HG03039 (cell line): Measurements from ENCODE around the gene CSMD2.

Experiments
- ATAC-seq: cut with Tn5 transposase; IDR thresholded peaks from one replicate; pipeline ENCODE4 v1.9.1; 2021; ENCODE audit warnings: mild to moderate bottlenecking, moderate library complexity; ENCODE audit not compliant: unreplicated experiment

The CSMD2 gene

DNA sequence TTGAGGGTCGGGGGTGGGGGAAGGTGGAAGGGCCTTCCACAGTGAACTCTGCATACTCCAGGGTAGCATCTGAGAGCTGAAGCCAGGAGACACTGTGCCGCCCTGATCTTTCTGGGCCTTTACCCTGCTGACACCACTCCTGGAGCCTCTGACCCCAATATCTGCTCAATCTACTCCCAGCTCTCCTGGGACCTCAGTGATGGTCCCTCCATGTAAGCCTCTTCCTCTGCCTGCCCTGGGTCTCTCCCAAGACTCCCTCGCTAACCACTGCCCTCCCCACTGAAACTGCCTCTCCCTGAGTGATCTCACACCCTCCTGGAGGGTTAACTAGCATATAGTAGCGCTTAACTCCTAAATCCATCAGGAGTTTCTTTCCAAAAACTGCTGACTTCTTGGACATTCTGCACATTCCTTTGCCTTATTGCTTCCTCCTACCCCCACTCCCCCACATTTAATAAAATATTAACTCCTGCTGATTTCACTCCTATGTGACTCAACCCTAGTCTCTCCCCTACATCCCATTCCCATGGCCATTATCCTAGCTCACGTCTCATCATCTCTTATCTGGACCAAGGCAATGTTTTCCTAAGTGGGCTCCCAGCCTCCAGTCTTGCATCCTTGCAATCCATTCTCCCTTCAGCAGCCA lies 155.6 kb downstream of the CSMD2 start:
- no peak for ATAC-seq

DNA sequence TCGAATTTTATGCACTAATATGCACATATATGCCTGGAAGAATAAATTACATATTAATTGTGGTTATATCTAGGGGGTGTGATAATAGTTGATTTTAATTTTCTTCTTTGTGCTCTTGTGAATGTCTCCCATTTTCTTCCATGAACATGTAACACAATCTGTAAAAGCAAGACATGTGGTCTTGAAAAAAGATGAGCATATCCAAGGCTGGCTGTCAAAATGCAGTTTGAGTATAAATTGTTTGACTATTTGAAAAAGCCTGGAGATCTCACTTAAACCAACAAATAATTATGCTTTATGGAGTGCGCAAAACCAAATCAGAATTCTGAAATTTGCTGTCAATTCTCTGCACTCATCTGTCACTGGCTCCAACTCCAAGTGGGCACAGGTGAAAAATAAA lies 157.3 kb downstream of the CSMD2 start:
- no peak for ATAC-seq

DNA sequence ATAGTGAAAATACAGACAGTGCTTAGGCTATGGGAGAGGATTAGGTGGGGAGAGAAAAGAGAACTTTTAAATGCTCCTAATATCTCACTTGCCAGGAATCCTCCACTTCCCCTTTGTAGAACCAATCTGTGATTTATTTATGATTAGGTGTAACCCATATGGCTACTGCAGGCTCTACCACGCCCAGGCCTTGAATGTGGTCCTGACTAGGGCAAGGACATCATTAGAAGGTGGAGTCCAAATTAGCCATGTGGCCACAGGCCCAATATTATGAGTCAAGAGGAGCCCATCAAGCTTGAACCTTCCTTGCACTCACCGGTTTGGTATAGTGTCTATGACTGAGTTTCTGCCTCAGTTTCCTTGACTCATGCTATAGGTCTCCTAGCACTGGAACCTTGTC lies 159.7 kb downstream of the CSMD2 start:
- no peak for ATAC-seq

DNA sequence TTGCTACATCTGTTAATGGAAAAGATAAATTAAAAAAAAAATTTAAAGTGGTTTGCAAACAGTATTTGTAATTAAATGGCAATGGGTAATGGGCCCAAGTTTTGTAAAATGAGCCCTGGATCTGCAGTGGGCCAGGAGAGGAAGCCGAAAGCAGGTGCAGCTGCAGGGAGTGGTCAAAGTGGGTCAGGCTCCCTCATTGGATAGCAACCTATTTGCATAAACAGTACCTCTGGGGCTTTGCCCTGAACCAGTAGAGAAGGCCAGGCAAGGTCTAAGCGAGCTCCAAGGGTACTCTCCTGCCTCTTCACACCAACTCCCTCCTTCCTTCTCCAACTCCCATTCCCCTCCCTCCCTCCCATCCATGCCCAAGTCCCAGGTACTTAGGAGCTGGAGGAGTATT lies 162.2 kb downstream of the CSMD2 start:
- ATAC-seq = no peak

DNA sequence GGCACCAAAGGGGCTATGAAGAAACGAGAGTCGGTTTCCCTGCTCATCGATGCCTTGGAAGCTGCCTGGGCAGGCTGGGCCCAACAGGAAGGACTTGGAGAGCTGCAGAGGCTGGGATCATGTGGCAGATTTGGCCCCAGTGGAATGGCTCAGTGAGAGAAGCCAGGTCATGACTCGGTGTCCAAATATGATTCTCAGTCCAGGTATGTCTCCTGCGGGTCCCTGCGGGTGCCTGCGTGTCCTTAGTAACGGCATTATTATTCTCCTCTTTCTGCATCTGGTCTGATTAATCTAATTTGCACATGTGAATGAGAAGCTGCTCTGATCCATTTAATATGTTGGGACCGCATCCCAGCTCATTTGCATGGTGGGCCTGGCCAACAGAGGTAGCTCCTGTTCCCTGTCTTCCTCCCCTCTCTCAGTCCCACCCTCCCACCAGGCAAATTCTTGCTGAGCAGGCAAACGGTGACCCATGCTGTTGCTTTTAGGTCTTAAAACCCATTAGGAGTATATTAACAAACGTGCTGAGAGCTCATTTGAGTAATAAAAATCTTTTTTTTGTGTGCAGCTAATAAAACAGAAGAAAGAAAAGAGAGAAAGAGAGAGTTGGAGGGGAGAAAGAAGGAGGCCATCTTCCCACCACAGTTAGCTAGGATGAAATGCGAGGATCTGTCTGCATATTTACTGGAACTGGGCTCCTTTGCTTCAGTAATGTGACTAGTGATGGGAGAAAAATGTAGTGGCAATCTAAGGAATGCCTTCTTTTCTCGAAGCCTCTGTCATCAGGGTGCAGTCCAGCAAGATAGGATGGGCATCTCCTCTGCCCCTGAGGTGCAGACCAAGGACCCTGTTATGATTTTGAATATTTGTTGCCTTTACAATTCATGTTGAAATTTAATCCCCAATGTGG lies 167.6 kb downstream of the CSMD2 start:
- ATAC-seq = no peak

DNA sequence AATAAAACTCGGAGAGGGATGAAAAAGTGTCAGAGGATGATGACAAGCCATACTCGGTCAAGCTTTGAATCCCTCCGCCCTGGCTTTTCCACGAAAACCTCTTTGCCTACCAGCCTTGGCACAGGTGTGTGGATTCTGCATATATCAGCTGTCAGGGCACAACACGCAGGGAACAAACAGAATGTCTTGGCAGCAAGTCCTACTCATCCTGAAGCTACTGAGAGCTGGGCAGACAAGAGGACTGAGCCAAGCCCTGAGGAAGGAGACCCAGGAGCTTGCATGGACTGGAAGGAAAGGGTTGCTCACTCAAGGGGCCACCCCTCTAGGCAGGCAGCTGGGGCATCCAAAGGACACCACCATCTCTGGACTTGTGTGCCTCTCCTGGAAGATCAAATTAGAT lies 168.7 kb downstream of the CSMD2 start:
- no peak for ATAC-seq

DNA sequence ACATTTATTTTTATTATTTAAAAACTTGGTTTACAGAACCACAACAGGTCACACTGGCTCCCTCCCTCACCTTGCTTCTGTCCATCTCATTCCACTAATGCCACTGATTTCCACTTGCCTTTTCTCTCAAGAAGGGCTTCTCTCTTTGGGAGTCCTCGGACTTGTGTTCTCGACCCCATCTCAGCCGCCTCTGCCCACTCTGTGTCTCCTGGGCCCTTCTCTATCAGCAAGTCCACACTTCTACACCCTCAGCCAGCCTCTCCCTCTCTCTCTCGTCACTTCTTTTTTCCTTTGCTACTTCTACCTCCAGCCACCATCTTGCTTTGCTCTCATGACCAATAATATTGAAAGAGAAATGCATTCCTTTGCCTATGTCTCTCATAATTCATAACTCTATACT lies 171.7 kb downstream of the CSMD2 start:
- no peak for ATAC-seq

DNA sequence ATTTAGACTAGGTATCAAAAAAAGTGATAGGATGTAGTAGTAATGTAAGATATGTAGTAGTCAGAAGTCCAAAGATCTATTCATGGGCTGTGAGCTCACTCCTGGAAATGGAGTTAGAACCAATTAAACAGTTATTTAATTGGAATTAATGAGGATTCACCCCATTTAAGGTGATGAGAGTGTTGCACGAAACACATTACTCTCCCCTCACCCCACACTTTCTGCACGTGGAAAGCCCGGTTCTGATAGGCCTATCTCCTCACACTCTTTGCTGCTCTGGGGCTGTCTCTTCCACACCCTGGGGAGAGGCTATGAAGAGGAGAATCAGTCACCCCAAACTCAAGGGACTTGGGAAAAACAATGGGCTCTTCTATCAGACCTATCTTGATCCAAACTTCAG lies 174.7 kb downstream of the CSMD2 start:
- no peak for ATAC-seq

DNA sequence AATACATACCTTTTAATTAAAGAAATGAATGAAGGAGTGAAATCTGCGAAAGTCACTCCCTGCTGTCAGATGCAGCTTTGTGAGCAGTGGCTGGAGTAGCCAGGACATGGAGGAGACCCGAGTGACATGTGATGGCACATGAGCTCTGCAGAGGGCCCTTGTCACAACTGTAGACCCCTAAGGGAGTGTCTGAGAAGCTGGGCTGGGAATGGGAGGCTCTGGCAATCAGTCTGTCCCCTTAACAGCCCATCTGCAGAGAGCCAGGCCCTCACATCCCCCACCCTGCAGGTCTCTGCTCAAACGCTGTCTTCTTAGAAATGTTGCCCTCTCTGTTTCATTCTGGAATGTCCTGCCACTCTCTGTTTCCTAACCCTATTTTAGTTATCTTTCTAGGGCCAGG lies 176.9 kb downstream of the CSMD2 start:
- no peak for ATAC-seq

DNA sequence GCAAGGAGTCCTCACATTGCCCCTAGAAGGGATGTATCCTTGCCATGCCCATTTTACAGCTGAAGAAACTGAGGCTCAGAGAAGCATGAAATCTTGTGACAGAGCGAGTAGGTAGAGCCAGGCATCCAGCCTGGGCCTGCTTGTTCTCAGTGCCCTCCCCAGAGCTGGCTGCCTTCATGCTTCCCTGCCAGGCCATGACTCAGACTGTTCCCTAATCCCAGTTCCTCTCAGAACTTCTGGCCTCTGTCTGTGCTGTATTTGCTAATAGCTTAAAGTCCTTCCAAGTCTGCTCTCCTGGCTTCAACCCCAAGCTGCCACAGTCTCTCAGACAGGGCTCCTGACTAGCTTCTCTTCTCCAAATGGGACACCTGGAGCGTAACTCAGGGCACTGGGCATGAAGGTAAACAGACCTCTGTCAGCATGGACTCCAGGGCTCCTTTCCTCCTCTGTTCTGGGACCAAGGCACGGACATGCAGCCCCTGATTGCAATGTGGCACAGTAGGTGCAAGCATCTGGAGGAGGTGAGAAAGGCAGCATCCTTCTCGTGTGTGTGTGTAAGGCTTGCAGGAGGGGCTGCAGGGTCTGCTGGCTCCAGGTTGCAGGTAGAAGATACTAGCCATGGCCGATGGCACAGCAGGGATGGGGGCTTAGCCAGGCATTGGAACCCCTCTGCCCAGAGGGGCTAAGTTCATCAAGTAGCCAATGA lies 178.5 kb downstream of the CSMD2 start:
- ATAC-seq = no peak

DNA sequence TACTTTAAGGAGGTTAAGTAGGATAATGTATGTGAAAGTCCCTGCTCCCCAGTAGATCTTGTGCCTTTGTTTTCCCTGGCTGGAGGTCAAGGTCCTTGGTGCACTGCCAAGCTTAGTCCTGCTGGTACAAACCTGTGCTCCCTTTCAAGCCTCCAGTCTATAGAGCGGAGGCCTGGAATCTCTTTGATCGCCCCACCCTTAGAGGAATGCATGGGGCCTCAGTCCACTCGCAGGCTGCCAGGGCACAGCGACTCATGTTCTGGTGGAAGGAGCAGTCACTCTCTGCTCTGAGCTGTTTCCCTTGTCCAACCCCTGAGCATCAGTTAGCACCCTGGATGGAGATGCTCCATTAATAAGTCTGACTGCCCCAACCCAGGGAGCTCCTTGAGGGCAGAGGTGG lies 179.4 kb downstream of the CSMD2 start:
- no peak for ATAC-seq

DNA sequence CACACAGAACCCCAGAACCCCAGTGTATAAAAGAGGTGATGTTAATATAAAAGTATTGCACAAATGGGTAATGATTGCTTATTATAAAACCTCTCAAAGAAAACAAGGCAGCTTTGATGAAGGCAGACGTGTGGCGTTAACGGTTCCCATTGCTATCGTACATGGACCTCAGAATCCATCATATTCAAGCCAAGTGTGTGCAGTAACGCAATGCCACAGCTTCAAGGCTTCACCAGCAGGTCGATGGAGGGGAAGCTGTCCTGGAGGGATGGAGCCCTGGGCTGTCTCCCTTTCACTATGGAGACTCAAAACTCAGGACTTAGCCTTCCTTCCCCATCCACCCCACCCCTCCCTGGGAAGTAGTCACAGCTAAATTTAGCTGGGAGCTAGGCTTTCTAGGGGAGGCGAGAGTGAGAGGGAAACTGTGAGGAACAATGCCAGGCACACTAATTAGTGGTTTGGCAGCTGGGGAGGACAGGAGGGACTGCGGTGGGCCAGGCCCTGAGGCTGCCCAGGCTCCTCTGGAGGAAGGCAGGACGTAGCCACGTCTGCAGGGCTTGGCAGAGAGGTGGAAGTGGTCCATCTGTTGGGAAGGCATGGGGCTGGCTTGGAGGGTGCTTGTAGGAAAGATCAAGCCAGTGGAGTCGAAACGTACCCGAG lies 180.0 kb downstream of the CSMD2 start:
- ATAC-seq = no peak

DNA sequence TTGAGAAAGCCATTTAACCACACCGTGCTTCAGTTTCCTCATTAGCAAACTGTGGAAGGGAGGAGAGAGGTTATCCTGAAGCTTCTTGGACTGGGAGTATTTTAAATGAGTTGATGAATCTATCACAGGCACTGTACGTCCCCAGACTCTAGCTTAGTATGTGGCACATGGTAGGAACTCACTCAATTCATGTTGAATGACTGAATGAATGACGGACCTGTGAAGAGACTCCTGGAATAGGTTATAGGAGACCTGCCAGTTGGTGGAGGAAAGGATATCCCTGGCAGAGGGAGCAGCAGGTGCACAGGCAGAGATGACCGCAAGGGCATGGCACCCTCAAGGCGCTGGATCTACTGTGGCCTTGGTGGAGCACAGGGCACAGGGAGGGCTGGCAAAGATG lies 182.6 kb downstream of the CSMD2 start:
- ATAC-seq = no peak

DNA sequence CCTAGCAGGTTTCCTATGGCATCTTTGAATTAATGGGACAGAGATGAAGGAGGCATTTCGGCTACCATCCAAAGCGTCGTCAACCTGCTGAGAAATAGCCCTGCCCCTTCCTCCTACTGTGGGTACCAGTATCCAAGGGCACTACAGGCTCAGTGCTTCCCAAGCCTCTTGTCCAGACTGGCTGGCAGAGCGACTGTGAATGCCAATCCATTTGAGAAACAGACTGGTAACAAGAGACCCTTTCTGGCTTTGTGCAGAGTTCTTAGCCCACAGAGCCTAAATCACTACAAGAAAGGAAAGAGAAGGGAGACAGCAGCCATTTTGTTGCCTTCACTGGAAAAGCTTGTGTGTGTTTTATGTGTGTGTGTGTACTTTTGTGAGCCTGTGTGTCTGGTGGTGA lies 185.7 kb downstream of the CSMD2 start:
- ATAC-seq = no peak

DNA sequence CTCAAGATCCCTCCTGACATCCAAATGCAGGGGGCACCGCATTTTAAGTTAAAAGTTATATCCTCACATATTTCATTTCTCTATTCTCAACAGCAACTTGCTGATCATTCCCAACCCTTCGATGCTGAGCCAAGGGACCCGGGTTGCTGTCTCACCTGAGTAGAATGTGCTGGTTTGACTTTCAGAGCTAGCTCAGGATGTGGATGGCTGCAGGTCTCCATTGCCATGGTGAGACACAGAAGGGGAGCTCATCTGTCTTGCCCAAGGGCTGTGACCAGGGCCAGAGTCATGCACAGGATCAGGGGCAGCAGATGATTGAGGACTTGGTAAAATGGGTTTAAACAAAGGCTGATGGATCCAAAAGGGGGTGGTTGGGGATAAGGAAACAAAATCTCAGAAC lies 189.1 kb downstream of the CSMD2 start:
- no peak for ATAC-seq

DNA sequence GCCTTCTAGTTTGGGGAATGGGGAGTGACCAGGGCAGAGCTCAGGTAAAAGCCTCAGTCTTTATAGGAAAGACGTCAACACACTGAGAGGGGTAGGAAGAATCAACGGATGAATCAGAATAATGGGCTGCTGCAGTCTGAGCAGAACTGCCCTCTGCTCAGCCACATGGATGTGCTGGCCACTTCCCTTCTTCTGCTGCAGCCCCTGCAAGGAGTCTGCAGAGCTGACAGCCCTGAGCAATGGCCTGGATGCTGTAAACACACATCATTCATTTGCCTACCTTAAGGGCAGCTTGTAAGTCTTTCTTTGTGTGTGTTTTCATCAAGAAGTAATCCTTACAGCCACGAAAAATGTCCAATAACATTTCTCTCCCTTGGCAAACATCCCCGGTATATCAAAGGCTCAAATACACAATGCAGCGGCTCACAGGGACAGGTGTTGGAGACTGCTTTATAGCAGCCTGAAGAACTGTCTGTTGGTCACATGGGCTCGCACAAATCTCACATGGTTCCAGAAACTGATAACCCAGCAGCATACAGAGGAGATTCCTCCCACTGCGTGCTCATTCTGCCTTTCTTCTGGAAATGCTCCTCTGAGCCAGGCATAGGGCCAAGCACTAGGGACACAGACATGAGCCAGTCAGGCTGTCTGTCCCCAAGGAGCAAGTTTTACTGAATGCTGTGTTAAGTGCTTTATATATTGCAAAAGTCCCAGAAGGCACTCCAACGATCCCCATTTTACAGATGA lies 191.1 kb downstream of the CSMD2 start:
- ATAC-seq = no peak

DNA sequence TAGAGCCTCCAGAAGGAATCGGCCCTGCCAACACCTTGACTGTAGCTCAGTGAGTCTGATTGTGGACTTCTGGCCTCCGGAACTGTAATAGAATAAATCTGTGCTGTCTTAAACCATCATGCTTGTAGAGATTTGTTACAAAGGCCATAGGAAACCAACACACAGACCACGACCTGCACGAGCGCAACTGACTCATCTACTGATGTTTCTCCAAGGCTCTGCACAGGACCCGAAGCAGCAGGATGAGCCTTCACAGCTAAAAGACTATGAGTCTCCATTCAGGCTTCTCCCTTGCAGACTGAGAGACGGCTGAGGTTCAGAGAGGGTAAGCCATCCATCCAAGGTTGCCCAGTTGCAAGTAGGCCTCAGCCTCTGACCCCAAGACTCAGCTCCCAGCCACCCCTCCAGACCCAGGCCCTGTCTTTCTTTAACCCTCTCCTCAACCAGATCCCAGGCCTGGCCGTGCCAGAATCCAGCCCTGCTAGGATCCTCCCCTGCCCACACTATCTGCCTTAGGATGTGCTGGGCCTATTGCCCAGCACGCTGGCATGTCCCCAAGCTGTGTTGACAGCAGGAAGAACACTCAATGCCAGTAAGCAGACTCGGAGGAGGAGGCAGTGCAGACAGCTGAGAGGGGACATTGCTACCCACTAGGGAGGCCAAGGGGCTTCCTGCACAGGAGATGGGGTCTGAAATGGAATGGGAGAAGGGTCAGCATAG lies 192.2 kb downstream of the CSMD2 start:
- ATAC-seq = no peak

DNA sequence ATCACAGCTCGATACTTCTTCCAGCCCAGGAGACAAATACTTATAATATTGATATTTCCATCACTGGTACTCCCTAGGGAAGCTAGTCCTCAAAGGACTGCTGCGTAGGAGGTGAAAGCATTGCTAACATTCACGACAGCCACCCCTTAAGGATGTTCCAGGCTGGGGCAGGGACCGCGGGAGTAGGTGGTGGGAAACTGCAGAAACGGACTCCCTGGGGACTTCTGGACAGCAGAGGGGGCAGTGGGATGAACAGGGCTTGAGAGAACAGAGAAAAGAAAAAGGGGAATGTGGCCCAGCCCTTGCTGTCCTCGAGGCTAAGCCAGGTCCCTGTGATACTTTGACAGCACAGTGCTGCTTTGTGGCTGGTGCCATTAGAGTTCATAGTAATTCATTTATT lies 193.1 kb downstream of the CSMD2 start:
- ATAC-seq = no peak

DNA sequence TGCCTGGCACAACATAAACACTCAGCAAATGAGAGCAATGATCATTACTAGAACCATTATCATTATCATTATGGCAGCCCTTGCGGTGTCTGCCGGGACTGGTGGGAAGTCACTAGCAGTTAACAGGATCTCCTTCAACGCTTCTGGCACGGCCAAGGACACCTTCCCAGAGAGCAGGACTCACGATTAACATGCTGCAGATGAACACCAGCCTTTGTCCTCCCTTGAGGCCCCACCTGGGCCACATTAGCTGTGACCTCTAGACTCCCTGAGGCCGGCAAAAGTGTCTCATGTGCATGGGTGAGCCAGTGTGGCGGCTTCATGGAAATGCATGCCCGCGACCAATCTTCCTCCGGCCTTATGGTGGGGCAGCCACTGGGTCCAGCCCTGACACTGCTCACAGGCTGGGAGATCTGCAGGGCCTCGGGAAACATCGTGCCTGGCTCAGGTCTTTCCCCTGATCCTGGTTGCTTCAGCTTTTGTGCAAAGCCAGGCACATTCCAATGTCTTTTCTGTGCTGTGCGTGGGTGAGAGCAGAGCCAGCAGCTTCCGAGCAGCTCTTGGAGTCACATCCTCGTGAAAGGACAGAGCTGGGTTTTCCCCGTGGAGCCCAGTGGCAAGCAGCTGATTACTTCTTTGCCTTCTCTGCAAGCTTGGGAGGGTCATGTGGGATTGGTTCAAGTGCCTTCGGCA lies 193.9 kb downstream of the CSMD2 start:
- ATAC-seq = no peak
